Measurements from ENCODE around the gene FAM149A.

Gene FAM149A

GRCh38 chr4:186079694-186080093 lies 24.8 kb upstream of the FAM149A start:
- no peak overlapping the region for H3K4me3 ChIP-seq (ENCODE audit: low read depth, low read length)
- no peaks in the 10 kb centered on the region for H3K36me3 ChIP-seq (replicated peaks)
- no peaks in the 10 kb centered on the region for H3K27me3 ChIP-seq (replicated peaks)
- H3K27ac ChIP-seq = no peak overlapping the region
- no peak for DNase-seq
- TF ChIP-seq CTCF (IDR thresholded peaks at IDR 0.05; ENCODE audit: low read depth, low read length, missing control alignments) = no peak
- in situ Hi-C loops (cut with HindIII; ENCODE audit: low pct_ligation_motif_present, low sequenced_read_pairs) = no loop called here

- DNase-seq = no peak
- Histone ChIP-seq H3K27ac (no peak overlapping the region), H3K36me3 (replicated peaks) (no peaks in the 10 kb centered on the region), H3K4me3 (ENCODE audit: low read depth, low read length) (no peak overlapping the region), H3K27me3 (replicated peaks) (no peaks in the 10 kb centered on the region)
- in situ Hi-C loops (cut with HindIII; ENCODE audit: low pct_ligation_motif_present, low sequenced_read_pairs) = no loop called here
- no peak for TF ChIP-seq CTCF (IDR thresholded peaks at IDR 0.05; ENCODE audit: low read depth, low read length, missing control alignments)
Observed at GRCh38 chr4:186081202-186081807, 23.2 kb upstream of the FAM149A start.

- H3K27me3 ChIP-seq (replicated peaks) = no peaks in the 10 kb centered on the region
- H3K36me3 ChIP-seq (replicated peaks) = no peaks in the 10 kb centered on the region
- H3K4me3 ChIP-seq (ENCODE audit: low read depth, low read length) = no peak overlapping the region
- no peak for TF ChIP-seq CTCF (IDR thresholded peaks at IDR 0.05; ENCODE audit: low read depth, low read length, missing control alignments)
- in situ Hi-C loops (cut with HindIII; ENCODE audit: low pct_ligation_motif_present, low sequenced_read_pairs) = no loop called here
- no peak overlapping the region for H3K27ac ChIP-seq
- DNase-seq = no peak
Observed at GRCh38 chr4:186082221-186082620, 22.3 kb upstream of the FAM149A start.

GRCh38 chr4:186088523-186088922 lies 16.0 kb upstream of the FAM149A start:
- H3K27me3 ChIP-seq (replicated peaks) = no peaks in the 10 kb centered on the region
- no peak overlapping the region for H3K27ac ChIP-seq
- no peak for TF ChIP-seq CTCF (IDR thresholded peaks at IDR 0.05; ENCODE audit: low read depth, low read length, missing control alignments)
- no peak for DNase-seq
- H3K4me3 ChIP-seq (ENCODE audit: low read depth, low read length) = no peak overlapping the region
- in situ Hi-C loops (cut with HindIII; ENCODE audit: low pct_ligation_motif_present, low sequenced_read_pairs) = no loop called here
- no peaks in the 10 kb centered on the region for H3K36me3 ChIP-seq (replicated peaks)

GRCh38 chr4:186092296-186092695 lies 12.2 kb upstream of the FAM149A start:
- in situ Hi-C loops (cut with HindIII; ENCODE audit: low pct_ligation_motif_present, low sequenced_read_pairs) = no loop called here
- Histone ChIP-seq H3K4me3 (ENCODE audit: low read depth, low read length) (no peak overlapping the region), H3K36me3 (replicated peaks) (no peaks in the 10 kb centered on the region), H3K27ac (no peak overlapping the region), H3K27me3 (replicated peaks) (peaks cover 4% of the 10 kb centered on the region)
- no peak for DNase-seq
- TF ChIP-seq CTCF (IDR thresholded peaks at IDR 0.05; ENCODE audit: low read depth, low read length, missing control alignments) = no peak

GRCh38 chr4:186095406-186095805 lies 9.1 kb upstream of the FAM149A start:
- in situ Hi-C loops (cut with HindIII; ENCODE audit: low pct_ligation_motif_present, low sequenced_read_pairs) = no loop called here
- Histone ChIP-seq H3K27ac (no peak overlapping the region), H3K4me3 (ENCODE audit: low read depth, low read length) (no peak overlapping the region), H3K27me3 (replicated peaks) (peaks cover 4% of the 10 kb centered on the region), H3K36me3 (replicated peaks) (no peaks in the 10 kb centered on the region)
- no peak for DNase-seq
- no peak for TF ChIP-seq CTCF (IDR thresholded peaks at IDR 0.05; ENCODE audit: low read depth, low read length, missing control alignments)

Measured in brain microvascular endothelial cell (primary cell).